Hypothalamus (tissue), 51 donors: ENCODE measurements around the gene ELK3.

Source experiments
- DNase-seq, 51 donors: peaks; one replicate each; lab custom pipeline; 2025; lab: John Stamatoyannopoulos, UW

The ELK3 gene

GRCh38 chr12:96186607-96187301, 7.4 kb upstream of the ELK3 start:
- no peak for DNase-seq

GRCh38 chr12:96187956-96188355, 6.2 kb upstream of the ELK3 start:
- no peak for DNase-seq

- no peak for DNase-seq
Observed at GRCh38 chr12:96189781-96190180, 4.4 kb upstream of the ELK3 start.

- DNase-seq: no peak
Observed at GRCh38 chr12:96190413-96191108, 3.6 kb upstream of the ELK3 start.

- DNase-seq: no peak
Observed at GRCh38 chr12:96192926-96193573, 1.1 kb upstream of the ELK3 start.

- DNase-seq: no peak
Observed at GRCh38 chr12:96194576-96194889, 358 bp downstream of the ELK3 start.

GRCh38 chr12:96194971-96195844, 1.0 kb downstream of the ELK3 start:
- DNase-seq: peak in 14 of 51 donors; percentile 4 to 47 (median 24)

GRCh38 chr12:96195845-96196451, 1.8 kb downstream of the ELK3 start:
- DNase-seq: peak in 9 of 51 donors; percentile 4 to 39 (median 19)

- DNase-seq: no peak
Observed at GRCh38 chr12:96196781-96197180, 2.6 kb downstream of the ELK3 start.

GRCh38 chr12:96197503-96198272, 3.5 kb downstream of the ELK3 start:
- DNase-seq: no peak

GRCh38 chr12:96198965-96199364, 4.8 kb downstream of the ELK3 start:
- DNase-seq: no peak

- no peak for DNase-seq
Observed at GRCh38 chr12:96199464-96199863, 5.3 kb downstream of the ELK3 start.

- no peak for DNase-seq
Observed at GRCh38 chr12:96201272-96202227, 7.4 kb downstream of the ELK3 start.

- DNase-seq: no peak
Observed at GRCh38 chr12:96204381-96204780, 10.2 kb downstream of the ELK3 start.

- no peak for DNase-seq
Observed at GRCh38 chr12:96205908-96206307, 11.7 kb downstream of the ELK3 start.

GRCh38 chr12:96206936-96207662, 12.9 kb downstream of the ELK3 start:
- DNase-seq: no peak

- DNase-seq: no peak
Observed at GRCh38 chr12:96208346-96208745, 14.2 kb downstream of the ELK3 start.
